AG09319 (cell line): Measurements from ENCODE around the gene UCP3.

Experiments used
- DNase-seq: peaks from one replicate; pipeline ENCODE4 v3.0.0-alpha.2; 2010; ENCODE audit warnings: low read depth; ENCODE audit errors: extremely low read depth
- TF ChIP-seq, protein P1 (sequence below): IDR thresholded peaks from 2 replicates; pipeline ENCODE4 v1.5.1; 2011; ENCODE audit warnings: low read depth, mild to moderate bottlenecking, inconsistent platforms, low read length, moderate library complexity

Gene UCP3

DNA sequence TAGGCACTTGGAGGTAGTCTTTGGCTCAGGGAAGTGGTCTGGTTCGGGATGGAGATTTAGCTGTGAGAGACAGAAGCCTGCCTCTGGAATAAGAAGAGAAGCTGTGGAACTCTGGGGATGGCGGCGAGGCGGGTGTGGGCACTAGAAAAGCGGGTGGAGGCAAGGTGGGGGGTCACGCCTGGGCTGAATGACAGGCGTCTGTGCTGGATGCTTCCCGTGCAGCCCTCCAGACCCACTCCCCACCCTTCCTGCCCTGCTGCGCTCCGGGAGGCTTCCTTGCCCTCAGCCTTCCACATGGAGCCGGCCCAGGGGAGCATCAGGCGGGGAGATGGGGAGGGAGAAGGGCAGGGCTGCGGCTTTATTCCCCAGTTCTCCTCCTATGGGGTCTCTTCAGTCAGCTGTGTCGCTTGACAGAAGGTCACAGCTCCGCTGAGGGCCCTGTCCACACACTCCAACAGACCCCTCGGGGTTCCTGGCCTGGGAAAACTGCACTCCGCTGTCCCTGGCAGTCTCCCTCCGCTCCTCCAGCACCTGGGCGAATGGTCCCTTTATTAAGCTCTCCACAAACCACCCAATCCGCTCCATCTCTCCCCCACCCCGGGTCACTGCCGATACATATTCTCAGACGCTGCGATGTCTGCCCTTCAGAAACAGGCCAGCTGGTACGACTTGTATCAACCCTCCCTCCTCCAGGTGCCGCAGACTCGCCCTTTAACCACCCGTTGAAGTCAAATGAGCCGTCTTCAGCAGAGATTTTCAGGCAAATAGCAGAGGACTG lies 51.8 kb downstream of the UCP3 start:
- DNase-seq, result no peak
- TF ChIP-seq, protein P1, sequence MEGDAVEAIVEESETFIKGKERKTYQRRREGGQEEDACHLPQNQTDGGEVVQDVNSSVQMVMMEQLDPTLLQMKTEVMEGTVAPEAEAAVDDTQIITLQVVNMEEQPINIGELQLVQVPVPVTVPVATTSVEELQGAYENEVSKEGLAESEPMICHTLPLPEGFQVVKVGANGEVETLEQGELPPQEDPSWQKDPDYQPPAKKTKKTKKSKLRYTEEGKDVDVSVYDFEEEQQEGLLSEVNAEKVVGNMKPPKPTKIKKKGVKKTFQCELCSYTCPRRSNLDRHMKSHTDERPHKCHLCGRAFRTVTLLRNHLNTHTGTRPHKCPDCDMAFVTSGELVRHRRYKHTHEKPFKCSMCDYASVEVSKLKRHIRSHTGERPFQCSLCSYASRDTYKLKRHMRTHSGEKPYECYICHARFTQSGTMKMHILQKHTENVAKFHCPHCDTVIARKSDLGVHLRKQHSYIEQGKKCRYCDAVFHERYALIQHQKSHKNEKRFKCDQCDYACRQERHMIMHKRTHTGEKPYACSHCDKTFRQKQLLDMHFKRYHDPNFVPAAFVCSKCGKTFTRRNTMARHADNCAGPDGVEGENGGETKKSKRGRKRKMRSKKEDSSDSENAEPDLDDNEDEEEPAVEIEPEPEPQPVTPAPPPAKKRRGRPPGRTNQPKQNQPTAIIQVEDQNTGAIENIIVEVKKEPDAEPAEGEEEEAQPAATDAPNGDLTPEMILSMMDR, result no peak

DNA sequence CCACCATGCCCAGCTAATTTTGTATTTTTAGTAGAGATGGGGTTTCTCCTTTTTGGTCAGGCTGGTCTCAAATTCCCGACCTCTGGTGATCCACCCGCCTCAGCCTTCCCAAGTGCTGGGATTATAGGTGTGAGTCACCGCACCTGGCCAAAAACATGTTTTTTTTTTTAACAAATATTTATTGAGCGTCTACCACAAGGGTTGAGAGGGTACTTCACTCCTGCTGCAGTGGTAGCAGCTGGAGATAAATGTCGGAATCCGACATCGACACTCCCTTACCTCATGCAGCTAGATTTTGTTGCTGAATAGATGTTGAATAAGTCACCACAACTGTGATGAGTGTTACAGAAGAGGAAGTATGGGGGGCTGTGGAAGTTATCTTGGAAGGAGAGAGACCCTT lies 57.1 kb downstream of the UCP3 start:
- TF ChIP-seq, protein P1, result no peak
- no peak for DNase-seq

DNA sequence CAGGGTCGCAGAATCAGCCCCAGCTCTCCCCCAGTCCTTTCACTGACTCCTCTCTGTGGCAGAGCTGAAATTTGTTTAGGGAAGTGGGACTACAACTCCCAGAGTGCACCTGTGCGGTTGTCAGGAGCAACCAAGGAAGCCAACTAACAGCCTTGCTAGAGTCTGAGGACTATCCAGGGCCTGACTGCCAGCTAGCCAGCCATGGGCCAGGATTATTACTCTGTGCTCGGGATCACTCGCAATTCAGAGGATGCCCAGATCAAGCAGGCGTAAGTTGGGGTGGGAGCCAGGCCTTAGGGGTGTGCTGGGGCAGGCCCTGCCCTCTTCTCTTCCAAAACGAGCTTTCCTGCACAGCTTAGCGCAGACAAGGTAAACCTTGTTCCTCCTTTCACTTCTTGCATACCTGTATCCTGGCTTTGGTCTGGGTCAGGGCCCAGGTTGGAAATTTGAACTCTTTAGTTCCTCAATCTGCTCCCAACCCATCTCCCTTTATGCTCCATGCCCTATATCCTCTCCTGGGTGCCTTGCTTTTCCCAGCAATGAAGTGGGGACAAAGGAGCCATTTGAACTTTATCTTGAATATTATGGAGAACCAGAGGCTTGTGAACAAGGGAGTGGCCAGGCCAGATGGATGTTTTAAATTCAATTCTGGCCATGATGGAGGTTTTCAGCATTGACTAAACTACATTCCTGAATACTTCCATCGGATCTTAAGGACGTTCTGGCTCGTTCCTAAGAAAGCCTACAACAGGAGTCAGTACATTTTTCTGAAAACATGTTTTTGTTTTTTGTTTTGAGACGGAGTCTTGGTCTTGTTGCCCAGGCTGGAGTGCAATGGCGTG lies 57.8 kb downstream of the UCP3 start, which contains the start of gene DNAJB13:
Gene DNAJB13 (plus strand): TSS at position 158 of the 842 bp plus-strand sequence. CDS start 44 bp downstream, at position 202.
- DNase-seq, result no peak
- TF ChIP-seq, protein P1, result no peak
